GM21360 (cell line): ENCODE measurements around the gene JAK1.

Experiments used
- ATAC-seq: cut with Tn5 transposase; IDR thresholded peaks from one replicate; pipeline ENCODE4 v1.9.1; 2021; ENCODE audit warnings: mild to moderate bottlenecking, moderate library complexity; ENCODE audit not compliant: unreplicated experiment

The JAK1 gene

DNA sequence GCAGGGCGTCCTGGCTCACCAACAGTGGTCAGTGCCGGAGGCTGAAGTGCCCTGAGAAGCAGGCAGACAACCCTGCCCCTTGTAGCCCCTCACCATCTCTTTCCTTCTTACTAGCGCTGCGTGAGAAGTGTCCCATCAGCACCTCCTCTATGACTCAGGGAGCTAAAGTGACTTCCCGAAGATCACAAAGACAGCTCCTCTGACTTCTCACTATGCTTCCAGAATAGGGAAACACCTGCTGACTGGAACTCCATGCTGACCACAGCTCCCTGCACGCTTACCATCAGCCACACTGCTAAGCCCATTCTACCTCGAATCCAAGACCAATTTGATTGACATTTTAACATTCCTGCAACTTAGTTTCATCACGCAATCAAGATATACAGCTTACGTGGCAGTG is 92.8 kb downstream of the JAK1 start:
- no peak for ATAC-seq

DNA sequence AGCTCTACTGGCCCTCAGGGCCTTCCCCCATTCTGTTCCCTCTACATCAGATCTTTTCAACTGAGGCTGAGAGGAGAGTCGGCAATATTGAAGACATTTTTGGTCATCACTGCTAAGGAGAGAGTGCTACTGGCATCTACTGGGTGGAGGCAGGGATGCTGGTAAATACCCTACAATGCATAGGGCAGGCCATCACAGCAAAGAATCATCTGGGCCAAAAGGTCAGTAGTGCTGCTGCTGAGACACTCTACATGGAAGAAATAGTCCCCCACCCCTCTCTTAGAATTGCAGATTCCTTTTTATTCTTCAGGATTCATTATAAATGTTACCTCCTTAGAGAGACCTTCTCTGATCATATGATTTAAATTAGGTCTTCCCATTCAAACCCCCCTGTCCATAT is 94.3 kb downstream of the JAK1 start:
- ATAC-seq = no peak

- no peak for ATAC-seq
Measured at GRCh38 chr1:64871256-64871655, 95.1 kb downstream of the JAK1 start.

GRCh38 chr1:64867266-64867665 is 99.1 kb downstream of the JAK1 start:
- no peak for ATAC-seq

- no peak for ATAC-seq
Measured at GRCh38 chr1:64866689-64867088, 99.7 kb downstream of the JAK1 start.

DNA sequence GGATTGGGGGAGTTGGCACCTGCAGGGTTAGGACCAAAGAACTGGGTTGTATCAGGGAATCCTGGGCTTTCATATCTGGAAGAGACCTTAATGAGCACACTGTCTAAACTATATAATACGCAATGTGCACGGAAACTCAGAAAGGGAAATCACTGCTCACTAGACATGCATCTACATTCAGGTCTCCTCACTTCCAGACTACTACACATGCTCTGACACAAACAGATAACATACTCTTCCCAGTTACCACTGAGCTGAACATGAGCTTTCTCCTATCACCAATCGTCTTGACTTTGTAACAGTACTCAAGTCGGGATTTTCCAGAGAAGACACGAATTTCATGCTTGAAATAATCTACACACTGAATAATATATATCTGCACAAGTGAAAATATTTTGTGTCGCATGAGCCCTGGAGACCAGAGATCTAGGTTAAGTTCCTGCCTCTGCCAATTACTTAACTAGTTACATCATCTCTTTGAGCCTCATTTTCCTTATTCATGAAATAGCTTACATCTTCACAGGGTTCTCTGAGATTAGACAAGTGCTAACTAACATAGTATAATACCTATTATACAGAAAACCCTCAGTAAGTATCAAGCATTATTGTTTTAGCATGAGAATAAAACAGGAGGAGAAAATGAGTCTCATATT is 101.1 kb downstream of the JAK1 start:
- no peak for ATAC-seq

DNA sequence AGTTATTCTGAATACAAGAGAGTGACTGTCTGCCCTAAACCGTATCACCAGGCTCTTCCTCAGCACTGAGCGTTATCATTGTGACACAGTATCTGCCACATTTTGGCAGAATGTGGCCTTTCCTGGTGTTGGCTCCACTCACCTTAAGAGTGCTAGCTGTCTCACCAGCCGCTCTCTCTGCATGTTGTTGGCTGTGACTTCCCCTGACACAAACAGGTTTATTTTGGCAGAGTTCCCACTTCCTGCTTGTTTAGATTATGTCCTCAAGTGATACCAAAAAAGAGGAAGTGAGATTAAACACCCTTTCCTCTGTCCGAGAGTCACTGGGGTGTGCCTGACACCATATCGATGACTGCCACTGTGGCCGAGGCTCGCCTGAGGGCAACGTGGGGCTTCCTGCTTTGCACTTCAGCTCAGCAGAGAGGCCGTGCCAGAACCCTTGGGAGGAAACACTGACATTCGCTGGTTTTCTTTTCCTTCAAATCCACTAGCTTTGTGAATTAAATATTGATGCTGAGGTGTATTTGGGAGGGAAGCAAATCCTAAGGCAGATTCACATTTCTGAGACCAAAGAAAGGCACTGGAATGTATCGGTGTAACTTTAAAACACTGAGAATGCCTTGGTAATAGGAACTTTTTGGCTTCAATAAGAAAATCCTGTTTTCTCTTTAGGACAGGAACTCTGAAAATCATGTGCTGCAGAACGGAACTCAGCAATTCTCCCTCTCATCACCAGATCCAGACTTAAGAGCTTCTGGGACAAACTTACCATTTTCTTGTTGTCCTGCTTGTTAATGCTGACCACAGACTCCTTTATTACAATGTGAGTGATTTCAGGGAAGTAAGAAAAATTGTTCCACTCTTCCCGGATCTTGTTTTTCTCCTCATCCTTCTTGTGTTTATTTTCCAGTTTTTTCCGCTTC is 102.1 kb downstream of the JAK1 start:
- peak; percentile 99 for ATAC-seq

- ATAC-seq = no peak
Measured at GRCh38 chr1:64861611-64862010, 104.7 kb downstream of the JAK1 start.

- no peak for ATAC-seq
Measured at GRCh38 chr1:64857347-64857746, 109.0 kb downstream of the JAK1 start.

- ATAC-seq = no peak
Measured at GRCh38 chr1:64856553-64856952, 109.8 kb downstream of the JAK1 start.

- no peak for ATAC-seq
Measured at GRCh38 chr1:64855557-64855956, 110.8 kb downstream of the JAK1 start.

DNA sequence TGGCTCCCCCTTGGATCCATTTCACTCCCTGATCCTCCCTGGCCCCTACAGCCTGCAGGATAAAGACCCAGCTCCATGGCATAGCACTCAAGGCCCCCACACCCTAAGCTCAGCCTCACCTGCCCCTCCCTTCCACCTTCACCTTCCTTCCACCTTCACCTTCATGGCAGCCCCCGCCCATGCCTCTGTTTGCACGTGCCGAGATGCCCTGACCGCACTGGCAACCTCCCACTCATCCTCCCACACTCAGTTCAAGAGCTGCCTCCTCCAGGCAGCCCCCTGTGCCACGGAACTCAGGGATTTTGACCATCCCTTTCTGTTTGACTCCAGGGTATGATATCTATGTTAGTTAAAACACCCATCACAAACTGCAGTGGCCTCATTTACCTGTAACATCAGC is 111.7 kb downstream of the JAK1 start:
- ATAC-seq = no peak

DNA sequence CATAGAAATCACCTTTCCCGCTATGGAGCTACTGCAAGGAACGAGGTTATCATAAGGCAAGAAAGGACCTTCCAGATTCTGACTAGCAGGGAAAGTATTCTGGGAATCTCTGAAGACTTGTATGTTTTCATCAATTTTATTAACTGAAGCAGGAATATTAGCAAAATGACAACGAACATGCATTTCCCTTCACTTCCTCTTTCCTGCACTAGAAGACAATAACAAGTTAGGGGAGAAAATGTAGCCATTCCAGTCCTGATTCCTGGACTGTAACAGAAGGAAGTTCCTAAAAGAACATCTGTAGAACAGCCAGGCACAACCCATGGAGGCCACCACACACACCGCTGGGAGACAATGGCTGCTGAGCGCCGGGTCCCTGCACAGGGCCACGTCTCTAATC is 114.7 kb downstream of the JAK1 start:
- ATAC-seq = no peak

GRCh38 chr1:64850846-64851245 is 115.5 kb downstream of the JAK1 start:
- no peak for ATAC-seq

DNA sequence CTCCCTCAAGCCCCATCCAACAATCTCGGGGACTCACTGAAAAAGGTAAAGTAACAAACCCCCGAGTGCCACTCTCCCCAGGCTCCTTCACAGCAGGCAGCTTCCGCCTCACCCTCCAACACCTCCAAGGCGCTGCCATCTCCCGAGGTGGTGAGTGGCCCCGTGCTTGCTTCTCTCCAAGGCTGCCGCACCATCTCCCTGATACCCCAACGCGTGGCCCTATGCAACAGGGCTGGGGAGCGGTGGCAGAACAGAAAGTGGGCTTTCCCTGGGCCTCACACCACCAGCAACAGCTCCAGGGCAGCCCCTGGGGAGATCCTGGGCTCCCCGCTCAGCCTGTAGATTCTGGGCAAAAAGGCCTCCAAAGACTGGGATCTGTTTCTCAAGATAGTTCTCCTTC is 116.4 kb downstream of the JAK1 start:
- no peak for ATAC-seq

DNA sequence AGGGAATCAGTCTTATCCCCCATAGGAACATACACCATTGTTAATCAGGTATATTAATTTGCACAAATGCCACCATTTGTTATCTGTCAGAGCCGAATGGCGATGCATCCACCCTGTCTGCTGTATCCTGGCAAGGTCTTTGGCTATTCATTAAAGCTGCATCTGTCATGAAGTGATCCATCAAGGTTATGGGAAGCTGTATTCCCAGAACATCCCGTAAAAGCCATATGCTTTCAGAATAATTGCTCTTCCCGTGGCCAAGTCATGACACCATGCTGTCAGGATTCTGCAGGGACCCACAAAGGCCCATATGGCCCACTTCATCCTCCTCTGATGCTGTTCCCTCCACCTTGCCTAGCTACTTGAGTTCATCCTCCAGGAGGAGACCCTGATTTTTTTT is 117.5 kb downstream of the JAK1 start:
- ATAC-seq = no peak

DNA sequence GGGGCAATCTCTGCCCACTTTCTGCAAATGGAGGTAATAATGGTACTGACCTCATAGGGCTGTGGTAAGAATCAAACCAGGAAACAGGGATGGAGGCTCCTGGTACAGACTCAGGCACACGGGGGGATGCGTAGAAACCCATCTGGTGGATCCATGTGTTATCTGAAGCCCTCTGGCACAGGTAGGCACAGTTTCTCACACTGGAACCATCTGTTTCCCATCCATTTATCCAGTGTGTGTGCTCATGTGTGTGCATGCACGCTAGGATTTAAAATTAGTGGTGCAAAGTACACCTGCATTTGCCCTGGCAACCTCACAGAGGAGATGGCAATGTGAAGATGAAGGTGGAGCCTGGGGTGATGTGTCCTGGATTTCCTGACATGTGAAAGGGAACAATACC is 118.2 kb downstream of the JAK1 start:
- no peak for ATAC-seq

DNA sequence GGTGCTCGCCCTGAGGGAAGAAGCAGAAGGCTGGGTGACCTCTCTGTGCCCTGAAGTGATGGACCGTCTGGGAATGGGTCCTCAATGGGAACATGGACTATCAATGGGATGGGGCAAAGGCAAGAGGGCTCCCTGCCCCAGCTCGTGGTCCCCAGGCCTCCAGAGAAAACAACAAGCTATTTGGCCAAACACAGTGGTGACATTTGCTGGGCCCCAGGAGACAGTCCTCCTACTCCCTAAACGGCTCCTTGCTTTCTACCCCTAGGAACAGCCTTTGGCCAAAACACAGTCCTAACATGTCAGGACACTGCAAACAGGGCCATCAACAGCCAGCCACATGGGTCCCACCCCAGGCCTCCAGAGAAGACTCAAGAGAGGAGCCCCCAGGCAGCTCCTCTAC is 118.7 kb downstream of the JAK1 start:
- no peak for ATAC-seq

GRCh38 chr1:64846573-64847430 is 119.5 kb downstream of the JAK1 start:
- no peak for ATAC-seq

DNA sequence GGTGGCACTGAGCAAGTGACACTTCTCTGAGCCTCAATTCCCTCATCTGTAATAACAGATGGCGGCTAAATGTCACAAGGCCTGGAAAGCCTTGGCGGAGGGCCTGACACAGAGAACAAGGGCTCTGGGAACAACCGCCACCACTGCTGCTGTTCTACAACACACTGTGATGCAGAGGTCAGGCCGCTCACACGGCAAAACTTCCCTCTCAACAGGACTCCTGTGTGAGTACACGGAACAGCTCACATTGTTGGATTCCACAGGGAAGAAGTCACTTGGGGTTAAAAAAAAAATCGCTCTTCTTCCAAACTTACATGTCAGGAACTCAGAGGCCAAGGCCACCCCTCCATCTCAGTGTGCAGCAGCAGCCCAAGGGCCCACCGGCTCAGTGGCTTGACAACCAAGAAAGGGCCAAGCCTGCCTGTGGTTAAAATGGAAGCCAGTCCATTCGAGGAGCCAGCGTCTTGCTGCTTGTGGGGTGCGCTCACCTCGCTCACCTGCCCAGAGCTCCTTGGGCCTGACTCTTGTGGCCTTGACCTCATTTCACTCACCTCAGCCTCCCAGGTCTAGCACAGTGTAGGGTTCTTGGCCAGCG is 120.4 kb downstream of the JAK1 start:
- ATAC-seq = no peak

DNA sequence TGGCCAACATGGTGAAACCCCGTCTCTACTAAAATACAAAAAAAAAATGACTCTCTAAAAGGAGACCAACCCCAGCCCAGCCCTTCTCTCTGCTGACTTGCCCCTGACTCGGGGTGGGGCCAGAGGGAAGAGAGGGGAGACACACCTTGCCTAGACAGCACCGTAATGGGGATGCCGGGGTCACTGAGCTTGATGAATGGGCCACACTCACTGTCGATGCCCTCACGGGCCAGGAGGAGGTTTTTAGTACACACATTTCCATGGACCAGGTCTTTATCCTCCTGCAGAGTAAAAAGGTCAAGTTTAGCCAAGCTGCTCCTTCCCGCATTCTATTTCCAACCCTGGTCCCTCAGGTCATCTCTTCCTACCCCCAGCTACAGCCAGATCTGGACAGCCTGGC is 121.7 kb downstream of the JAK1 start:
- no peak for ATAC-seq
